Measurements from ENCODE around the gene FUCA1.
"Not testable (repeated sequence)": the region's sequence is repeated elsewhere in the genome, so short reads cannot be mapped to it uniquely, and the experiment has no call there.

DNA sequence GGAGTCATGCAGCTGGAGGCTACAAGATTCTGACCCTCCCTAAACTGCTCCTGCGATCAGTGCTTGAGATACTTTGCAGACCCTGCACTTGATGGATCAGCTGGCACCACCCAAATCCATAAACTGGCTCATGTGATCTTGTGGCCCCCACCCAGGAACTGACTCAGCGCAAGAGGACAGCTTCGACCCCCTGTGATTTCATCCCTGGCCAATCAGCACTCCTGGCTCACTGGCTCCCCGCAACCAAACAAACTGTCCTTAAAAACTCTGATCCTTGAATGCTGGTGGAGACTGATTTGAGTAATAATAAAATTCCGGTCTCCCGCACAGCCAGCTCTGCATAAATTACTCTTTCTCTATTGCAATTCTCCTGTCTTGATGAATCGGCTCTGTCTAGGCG is 31.9 kb upstream of the FUCA1 start:
- TF ChIP-seq, protein P1, sequence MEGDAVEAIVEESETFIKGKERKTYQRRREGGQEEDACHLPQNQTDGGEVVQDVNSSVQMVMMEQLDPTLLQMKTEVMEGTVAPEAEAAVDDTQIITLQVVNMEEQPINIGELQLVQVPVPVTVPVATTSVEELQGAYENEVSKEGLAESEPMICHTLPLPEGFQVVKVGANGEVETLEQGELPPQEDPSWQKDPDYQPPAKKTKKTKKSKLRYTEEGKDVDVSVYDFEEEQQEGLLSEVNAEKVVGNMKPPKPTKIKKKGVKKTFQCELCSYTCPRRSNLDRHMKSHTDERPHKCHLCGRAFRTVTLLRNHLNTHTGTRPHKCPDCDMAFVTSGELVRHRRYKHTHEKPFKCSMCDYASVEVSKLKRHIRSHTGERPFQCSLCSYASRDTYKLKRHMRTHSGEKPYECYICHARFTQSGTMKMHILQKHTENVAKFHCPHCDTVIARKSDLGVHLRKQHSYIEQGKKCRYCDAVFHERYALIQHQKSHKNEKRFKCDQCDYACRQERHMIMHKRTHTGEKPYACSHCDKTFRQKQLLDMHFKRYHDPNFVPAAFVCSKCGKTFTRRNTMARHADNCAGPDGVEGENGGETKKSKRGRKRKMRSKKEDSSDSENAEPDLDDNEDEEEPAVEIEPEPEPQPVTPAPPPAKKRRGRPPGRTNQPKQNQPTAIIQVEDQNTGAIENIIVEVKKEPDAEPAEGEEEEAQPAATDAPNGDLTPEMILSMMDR (IDR thresholded peaks at IDR 0.05; ENCODE audit: low read depth, low read length, poor library complexity, severe bottlenecking): not testable (repeated sequence)
- TF ChIP-seq EZH2phosphoT487 (IDR thresholded peaks at IDR 0.05; ENCODE audit: borderline replicate concordance, low read length): not testable (repeated sequence)
